Muscle layer of duodenum (tissue), 2 donors: ENCODE results near the gene NHLRC1.
A peak's percentile ranks its signal among the peaks of the same experiment; 100 is the strongest.

Source experiments
- H3K27ac ChIP-seq: one replicate; pipeline ENCODE4 v1.7.0; 2013; ENCODE audit warnings: mild to moderate bottlenecking, low read length
- H3K27me3 ChIP-seq: one replicate; pipeline ENCODE4 v1.7.0; 2013; ENCODE audit warnings: low read depth, mild to moderate bottlenecking, control low read depth, low read length
- H3K36me3 ChIP-seq, 2 donors: one replicate each; pipeline ENCODE4 v1.7.0; 2013; ENCODE audit warnings: low read length in 2 of 2, control low read depth in 1 of 2, mild to moderate bottlenecking in 1 of 2; ENCODE audit not compliant: insufficient read depth in 2 of 2, control insufficient read depth in 1 of 2
- H3K4me1 ChIP-seq, 2 donors: one replicate each; pipeline ENCODE4 v1.7.0; 2013; ENCODE audit warnings: low read length in 2 of 2, mild to moderate bottlenecking in 2 of 2, control low read depth in 1 of 2, moderate library complexity in 1 of 2; ENCODE audit not compliant: insufficient read depth in 2 of 2, control insufficient read depth in 1 of 2
- H3K4me3 ChIP-seq, 2 donors: one replicate each; pipeline ENCODE4 v1.7.0; 2013; ENCODE audit warnings: low read length in 2 of 2, low read depth in 1 of 2, mild to moderate bottlenecking in 1 of 2
- H3K9me3 ChIP-seq, 2 donors: one replicate each; pipeline ENCODE4 v1.7.0; 2013; ENCODE audit warnings: low read length in 2 of 2, control low read depth in 1 of 2, mild to moderate bottlenecking in 1 of 2; ENCODE audit not compliant: control insufficient read depth in 1 of 2
- donor health status: healthy.

NHLRC1 gene

DNA sequence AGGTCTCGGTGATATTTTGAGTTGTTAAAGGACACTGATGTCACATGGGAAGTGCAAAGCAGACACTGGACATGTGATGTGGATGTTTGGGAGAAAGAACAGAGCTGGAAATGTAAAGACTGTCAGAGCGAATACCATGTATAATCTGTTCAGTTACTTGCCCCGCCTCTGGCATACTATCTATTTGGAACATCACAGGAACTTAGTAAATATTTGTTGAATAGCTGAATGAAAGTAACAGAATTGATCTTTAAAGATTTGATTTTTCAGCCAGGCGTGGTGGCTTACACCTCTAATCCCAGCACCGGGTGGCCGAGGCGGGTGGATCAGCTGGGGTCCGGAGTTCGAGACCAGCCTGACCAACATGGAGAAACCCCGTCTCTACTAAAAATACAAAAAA is 13.8 kb upstream of the NHLRC1 start:
- H3K4me3 ChIP-seq: no peak overlapping the region
- no peak overlapping the region for H3K27ac ChIP-seq
- no peaks in the 10 kb centered on the region for H3K9me3 ChIP-seq
- H3K4me1 ChIP-seq: no peaks in the 10 kb centered on the region
- H3K36me3 ChIP-seq: peaks cover 0 to 26% of the 10 kb centered on the region in 2 donors
- H3K27me3 ChIP-seq: no peaks in the 10 kb centered on the region

- Histone ChIP-seq H3K4me3 (no peak overlapping the region), H3K27me3 (no peaks in the 10 kb centered on the region), H3K27ac (no peak overlapping the region), H3K4me1 (no peaks in the 10 kb centered on the region), H3K9me3 (no peaks in the 10 kb centered on the region), H3K36me3 (peaks cover 0 to 26% of the 10 kb centered on the region in 2 donors)
Observed at GRCh38 chr6:18135171-18135570, 12.7 kb upstream of the NHLRC1 start.

- H3K27me3 ChIP-seq: no peaks in the 10 kb centered on the region
- no peak overlapping the region for H3K27ac ChIP-seq
- H3K36me3 ChIP-seq: peaks cover 0 to 27% of the 10 kb centered on the region in 2 donors
- no peaks in the 10 kb centered on the region for H3K9me3 ChIP-seq
- no peak overlapping the region for H3K4me3 ChIP-seq
- H3K4me1 ChIP-seq: no peaks in the 10 kb centered on the region
Observed at GRCh38 chr6:18132346-18132745, 9.9 kb upstream of the NHLRC1 start.

DNA sequence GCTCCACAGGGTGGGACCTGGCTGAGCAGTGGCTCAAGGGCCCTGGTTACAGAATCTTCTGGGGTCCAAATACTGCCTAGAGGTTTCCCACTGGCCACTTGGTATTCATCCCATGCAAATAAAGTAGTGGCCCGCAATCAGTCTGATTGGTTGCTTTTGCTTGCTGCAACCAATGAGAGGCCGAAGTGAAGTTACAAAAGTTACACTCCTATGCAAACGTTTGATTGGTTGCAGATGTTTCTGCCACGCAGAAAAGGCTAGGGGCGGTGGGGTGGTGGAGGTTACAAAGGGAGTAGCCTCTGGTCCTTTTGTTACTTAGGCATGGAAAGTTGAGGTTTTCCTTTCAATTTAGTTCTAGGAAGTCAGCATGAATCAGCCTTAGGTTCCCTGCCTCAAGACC is 3.6 kb upstream of the NHLRC1 start:
- no peak overlapping the region for H3K27ac ChIP-seq
- H3K36me3 ChIP-seq: peaks cover 0 to 6% of the 10 kb centered on the region in 2 donors
- no peaks in the 10 kb centered on the region for H3K9me3 ChIP-seq
- H3K27me3 ChIP-seq: no peaks in the 10 kb centered on the region
- H3K4me3 ChIP-seq: no peak overlapping the region
- peaks cover 0 to 11% of the 10 kb centered on the region in 2 donors for H3K4me1 ChIP-seq

GRCh38 chr6:18121580-18122127 is 823 bp downstream of the NHLRC1 start:
- H3K9me3 ChIP-seq: peaks cover 0 to 9% of the 10 kb centered on the region in 2 donors
- no peak overlapping the region for H3K27ac ChIP-seq
- peak overlapping the region in 1 of 2 donors; percentile 63 for H3K4me3 ChIP-seq
- peaks cover 0 to 11% of the 10 kb centered on the region in 2 donors for H3K4me1 ChIP-seq
- H3K27me3 ChIP-seq: no peaks in the 10 kb centered on the region
- H3K36me3 ChIP-seq: no peaks in the 10 kb centered on the region

- Histone ChIP-seq H3K27me3 (no peaks in the 10 kb centered on the region), H3K36me3 (no peaks in the 10 kb centered on the region), H3K9me3 (peaks cover 0 to 9% of the 10 kb centered on the region in 2 donors), H3K4me3 (no peak overlapping the region), H3K27ac (no peak overlapping the region), H3K4me1 (peaks cover 0 to 11% of the 10 kb centered on the region in 2 donors)
Observed at GRCh38 chr6:18119236-18119635, 3.2 kb downstream of the NHLRC1 start.

- Histone ChIP-seq H3K9me3 (peaks cover 0 to 9% of the 10 kb centered on the region in 2 donors), H3K36me3 (no peaks in the 10 kb centered on the region), H3K4me1 (peaks cover 0 to 11% of the 10 kb centered on the region in 2 donors), H3K4me3 (no peak overlapping the region), H3K27ac (no peak overlapping the region), H3K27me3 (no peaks in the 10 kb centered on the region)
Observed at GRCh38 chr6:18118330-18118729, 4.1 kb downstream of the NHLRC1 start.

DNA sequence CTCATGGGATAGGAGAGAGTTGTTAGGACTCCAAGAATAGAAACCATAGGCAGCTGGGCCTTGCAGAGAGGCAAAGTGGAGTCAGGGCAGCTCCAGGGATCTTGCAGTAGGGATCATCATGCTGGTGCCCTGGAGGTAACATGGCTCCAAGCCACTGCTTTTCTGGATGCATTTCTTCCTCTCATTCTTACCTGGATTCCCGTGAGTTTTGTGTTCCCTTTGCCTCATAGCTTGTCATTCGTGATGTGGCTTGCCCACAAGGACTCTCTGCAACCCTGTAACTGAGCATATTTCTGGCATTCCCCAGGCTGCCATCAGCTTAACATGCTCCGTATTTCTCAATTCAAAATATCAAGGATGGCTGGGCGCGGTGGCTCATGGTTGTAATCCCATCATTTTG is 5.3 kb downstream of the NHLRC1 start:
- Histone ChIP-seq H3K36me3 (no peaks in the 10 kb centered on the region), H3K27ac (no peak overlapping the region), H3K4me1 (peaks cover 0 to 2% of the 10 kb centered on the region in 2 donors), H3K9me3 (peaks cover 0 to 9% of the 10 kb centered on the region in 2 donors), H3K4me3 (no peak overlapping the region), H3K27me3 (no peaks in the 10 kb centered on the region)

DNA sequence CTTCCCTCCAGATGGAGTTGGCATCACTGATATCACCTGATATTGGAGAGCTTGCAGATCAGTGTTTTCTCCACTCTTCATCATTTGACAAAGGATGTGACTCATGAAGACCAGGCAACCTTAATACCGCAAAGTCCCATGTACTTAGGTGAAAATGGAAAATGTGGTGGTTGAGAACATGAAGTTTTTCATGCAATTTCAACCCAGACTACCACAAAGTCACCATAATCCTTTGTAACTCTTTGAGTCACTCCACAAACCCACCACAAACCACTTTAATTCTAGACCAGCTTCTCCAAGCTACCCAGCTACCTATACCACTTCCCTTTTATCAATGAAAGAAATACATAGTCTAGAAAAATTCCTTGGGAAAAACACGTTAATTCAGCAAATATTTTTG is 7.1 kb downstream of the NHLRC1 start:
- H3K9me3 ChIP-seq: peaks cover 0 to 4% of the 10 kb centered on the region in 2 donors
- no peak overlapping the region for H3K4me3 ChIP-seq
- no peaks in the 10 kb centered on the region for H3K36me3 ChIP-seq
- H3K27me3 ChIP-seq: no peaks in the 10 kb centered on the region
- H3K4me1 ChIP-seq: no peaks in the 10 kb centered on the region
- no peak overlapping the region for H3K27ac ChIP-seq

DNA sequence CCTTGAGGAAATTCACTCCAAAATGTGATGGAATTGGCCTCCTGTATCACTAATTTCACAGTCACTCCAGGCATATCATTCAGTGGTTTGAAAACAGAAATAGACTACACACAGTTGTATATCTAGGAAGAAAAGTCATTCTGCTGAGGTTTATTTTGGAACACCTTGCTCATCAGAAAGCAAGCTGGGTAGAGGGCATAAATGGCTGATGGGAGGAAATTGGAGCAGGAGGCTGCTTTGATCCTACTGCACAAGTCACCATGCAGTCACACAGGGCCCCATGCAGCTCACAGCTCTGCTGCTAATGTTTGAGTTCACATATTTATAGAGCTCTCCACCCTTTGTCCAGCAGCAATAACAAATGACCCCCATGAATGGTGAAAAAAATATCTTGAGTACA is 12.3 kb downstream of the NHLRC1 start:
- Histone ChIP-seq H3K27ac (no peak overlapping the region), H3K27me3 (no peaks in the 10 kb centered on the region), H3K9me3 (peaks cover 0 to 7% of the 10 kb centered on the region in 2 donors), H3K4me3 (no peak overlapping the region), H3K36me3 (no peaks in the 10 kb centered on the region), H3K4me1 (no peaks in the 10 kb centered on the region)

DNA sequence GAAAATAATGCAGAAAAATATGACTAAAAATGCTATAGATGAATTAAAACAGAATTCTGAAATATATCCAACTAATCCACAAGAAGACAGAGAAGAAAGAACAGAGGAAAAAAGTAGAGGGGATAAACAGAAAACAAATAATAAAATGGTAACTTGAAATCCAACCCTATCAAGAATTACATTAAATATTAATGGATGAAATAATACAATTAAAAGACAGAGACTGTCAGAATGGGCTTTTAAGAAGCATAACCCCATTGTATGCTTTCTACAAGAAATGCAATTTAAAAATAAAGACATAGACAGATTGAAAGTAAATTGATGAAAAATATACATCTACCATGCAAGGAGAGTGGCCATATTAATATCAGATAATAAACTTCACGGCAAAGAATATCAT is 15.4 kb downstream of the NHLRC1 start:
- no peaks in the 10 kb centered on the region for H3K27me3 ChIP-seq
- peaks cover 0 to 7% of the 10 kb centered on the region in 2 donors for H3K9me3 ChIP-seq
- H3K4me3 ChIP-seq: no peak overlapping the region
- H3K4me1 ChIP-seq: no peaks in the 10 kb centered on the region
- no peak overlapping the region for H3K27ac ChIP-seq
- H3K36me3 ChIP-seq: no peaks in the 10 kb centered on the region
